Gastrocnemius medialis (tissue), 4 donors: ENCODE data around the gene NME2. TPM values are rescaled to one million over a fixed set of nuclear protein-coding genes. Genes with fewer than 3 reads are reported as not detected.

Experiments used
- ATAC-seq, 2 donors: fragments of 150-250 bp; one replicate each; pipeline ENCODE4 v1.9.1; 2016
- DNase-seq, 2 donors: peaks; one replicate each; pipeline ENCODE4 v3.0.0-alpha.2; 2019
- H3K27ac ChIP-seq, 4 donors: fragments of 200-600 bp; sonication (generic); 1 replicate in 1 of 4; 2 replicates in 3 of 4; pipeline ENCODE4 v1.5.1; 2016 to 2018; ENCODE audit warnings: mild to moderate bottlenecking in 2 of 4, moderate library complexity in 1 of 4
- H3K27me3 ChIP-seq, 3 donors: fragments of 200-600 bp; sonication (generic) in 2 of 3; 1 replicate in 1 of 3; 2 replicates in 2 of 3; pipeline versions ENCODE4 v1.5.1 to v1.6.0; 2016 to 2019; ENCODE audit warnings: mild to moderate bottlenecking in 1 of 3, moderate library complexity in 1 of 3
- H3K36me3 ChIP-seq, 2 donors: fragments of 200-600 bp; sonication (generic) in 1 of 2; one replicate each; pipeline ENCODE4 v1.5.1; 2017 to 2018
- H3K4me1 ChIP-seq, 2 donors: fragments of 200-600 bp; sonication (generic) in 1 of 2; one replicate each; pipeline ENCODE4 v1.5.1; 2016 to 2017; ENCODE audit warnings: mild to moderate bottlenecking in 2 of 2
- H3K4me3 ChIP-seq, 4 donors: fragments of 200-600 bp; sonication (generic) in 3 of 4; 1 replicate in 1 of 4; 2 replicates in 3 of 4; pipeline ENCODE4 v1.5.1; 2016 to 2019; ENCODE audit warnings: mild to moderate bottlenecking in 2 of 4
- H3K9me3 ChIP-seq, 3 donors: fragments of 200-600 bp; sonication (generic) in 2 of 3; 1 replicate in 1 of 3; 2 replicates in 2 of 3; pipeline ENCODE4 v1.5.1; 2016 to 2019
- POLR2A ChIP-seq, 2 donors: fragments of 450-650 bp; IDR thresholded peaks; one replicate each; pipeline ENCODE4 v1.6.1; 2017; ENCODE audit warnings: antibody characterized with exemption in 2 of 2, mild to moderate bottlenecking in 2 of 2, moderate library complexity in 2 of 2
- in situ Hi-C, 4 donors: fragments of 200-750 bp; cut with MboI; loops; one replicate each; pipeline versions ENCODE4 v1.15.0 to v1.8.0; 2017; ENCODE audit warnings: low sequenced_read_pairs in 4 of 4
- intact Hi-C: fragments of 100-400 bp; cut with DNase I; formaldehyde crosslinking; loops from one replicate; pipeline ENCODE4 v1.15.1; 2023; ENCODE audit warnings: low total_unique reads
- total RNA-seq, 4 donors: library from RNA; depleted of rRNA; stranded (reverse); fragments of >200 nt; gene quantifications; one replicate each; pipeline versions ENCODE4 v1.1.0 to v1.2.3, GENCODE V29; 2016
- TF ChIP-seq, protein P1 (sequence below), 5 experiments: fragments of 450-650 bp in 3 of 5; fragments of 200-600 bp in 2 of 5; sonication (generic) in 2 of 5; IDR thresholded peaks in 4 of 5; conservative IDR thresholded peaks in 1 of 5; 1 replicate in 4 of 5; 2 replicates in 1 of 5; pipeline ENCODE4 v1.5.1; 2016 to 2019; ENCODE audit warnings: antibody characterized with exemption in 5 of 5, mild to moderate bottlenecking in 3 of 5, moderate library complexity in 3 of 5

Gene NME2
- total RNA-seq, 4 donors from 2014 or later = 412 to 666 (median 508) TPM

DNA sequence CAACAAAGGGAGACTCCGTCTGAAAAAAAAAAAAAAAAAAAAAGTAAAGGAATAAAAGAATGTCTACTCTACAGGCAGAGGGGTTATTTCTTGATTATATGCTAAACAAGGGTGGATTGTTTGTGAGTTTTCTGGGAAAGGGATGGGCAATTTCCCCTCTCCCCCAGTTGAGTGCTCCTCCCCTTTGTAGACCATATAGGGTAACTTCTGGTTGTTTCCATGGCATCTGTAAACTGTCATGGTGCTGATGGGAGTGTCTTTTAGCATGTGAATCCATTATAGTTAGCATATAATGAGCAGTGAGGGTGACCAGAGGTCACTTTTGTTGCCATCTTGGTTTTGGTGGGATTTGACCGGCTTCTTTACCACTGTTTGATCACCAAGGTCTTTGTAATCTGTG lies 17.0 kb upstream of the NME2 start:
- H3K36me3 ChIP-seq = no peaks in the 10 kb centered on the region
- TF ChIP-seq POLR2A (IDR thresholded peaks at IDR 0.05) = no peak
- TF ChIP-seq, protein P1, sequence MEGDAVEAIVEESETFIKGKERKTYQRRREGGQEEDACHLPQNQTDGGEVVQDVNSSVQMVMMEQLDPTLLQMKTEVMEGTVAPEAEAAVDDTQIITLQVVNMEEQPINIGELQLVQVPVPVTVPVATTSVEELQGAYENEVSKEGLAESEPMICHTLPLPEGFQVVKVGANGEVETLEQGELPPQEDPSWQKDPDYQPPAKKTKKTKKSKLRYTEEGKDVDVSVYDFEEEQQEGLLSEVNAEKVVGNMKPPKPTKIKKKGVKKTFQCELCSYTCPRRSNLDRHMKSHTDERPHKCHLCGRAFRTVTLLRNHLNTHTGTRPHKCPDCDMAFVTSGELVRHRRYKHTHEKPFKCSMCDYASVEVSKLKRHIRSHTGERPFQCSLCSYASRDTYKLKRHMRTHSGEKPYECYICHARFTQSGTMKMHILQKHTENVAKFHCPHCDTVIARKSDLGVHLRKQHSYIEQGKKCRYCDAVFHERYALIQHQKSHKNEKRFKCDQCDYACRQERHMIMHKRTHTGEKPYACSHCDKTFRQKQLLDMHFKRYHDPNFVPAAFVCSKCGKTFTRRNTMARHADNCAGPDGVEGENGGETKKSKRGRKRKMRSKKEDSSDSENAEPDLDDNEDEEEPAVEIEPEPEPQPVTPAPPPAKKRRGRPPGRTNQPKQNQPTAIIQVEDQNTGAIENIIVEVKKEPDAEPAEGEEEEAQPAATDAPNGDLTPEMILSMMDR (IDR thresholded peaks at IDR 0.05 in 4 of 5, conservative IDR thresholded peaks at IDR 0.05 in 1 of 5) = no peak
- H3K27me3 ChIP-seq = no peaks in the 10 kb centered on the region
- H3K9me3 ChIP-seq = no peaks in the 10 kb centered on the region
- in situ Hi-C loops (loop anchor here in 1 of 4 donors (5.0 kb wide), 1 partner anchor 147 kb away; no protein-coding TSS in a partner anchor), intact Hi-C loops (no loop called here)
- H3K27ac ChIP-seq = no peak overlapping the region
- DNase-seq (no peak), ATAC-seq (no peak)
- H3K4me3 ChIP-seq = no peak overlapping the region
- peaks cover 12 to 17% of the 10 kb centered on the region in 2 donors for H3K4me1 ChIP-seq

GRCh38 chr17:51150932-51151331 lies 15.3 kb upstream of the NME2 start:
- intact Hi-C loops = loop anchor here (5.0 to 10.0 kb wide), 3 partner anchors 96 to 284 kb away; partner anchors contain the start of genes MBTD1, TOB1 and UTP18
- H3K4me1 ChIP-seq = peaks cover 17 to 25% of the 10 kb centered on the region in 2 donors
- H3K27me3 ChIP-seq = no peaks in the 10 kb centered on the region
- DNase-seq (no peak), ATAC-seq (no peak)
- H3K9me3 ChIP-seq = no peaks in the 10 kb centered on the region
- H3K36me3 ChIP-seq = peaks cover 0 to 2% of the 10 kb centered on the region in 2 donors
- TF ChIP-seq, protein P1 (IDR thresholded peaks at IDR 0.05 in 4 of 5, conservative IDR thresholded peaks at IDR 0.05 in 1 of 5) = no peak
- no peak for TF ChIP-seq POLR2A (IDR thresholded peaks at IDR 0.05)
- in situ Hi-C loops = loop anchor here (5.0 to 25.0 kb wide), 3 partner anchors 146 to 289 kb away; partner anchors contain the start of gene TOB1 (in 2 of the 4)
- H3K27ac ChIP-seq = no peak overlapping the region
- no peak overlapping the region for H3K4me3 ChIP-seq

- Histone ChIP-seq H3K27ac (peak overlapping the region; percentile 82 to 90 (median 88)), H3K36me3 (peaks cover 0 to 21% of the 10 kb centered on the region in 2 donors), H3K4me1 (peaks cover 17 to 18% of the 10 kb centered on the region in 2 donors), H3K9me3 (no peaks in the 10 kb centered on the region), H3K4me3 (peak overlapping the region; percentile 46 to 77 (median 72)), H3K27me3 (no peaks in the 10 kb centered on the region)
- TF ChIP-seq POLR2A (IDR thresholded peaks at IDR 0.05) = no peak
- TF ChIP-seq, protein P1 (IDR thresholded peaks at IDR 0.05 in 4 of 5, conservative IDR thresholded peaks at IDR 0.05 in 1 of 5) = no peak
- DNase-seq = no peak
- intact Hi-C loops (loop anchor here (1.0 to 10.0 kb wide), 6 partner anchors 14 to 285 kb away; partner anchors contain the start of genes MBTD1, NME2, TOB1 and UTP18), in situ Hi-C loops (loop anchor here (5.0 to 25.0 kb wide), 3 partner anchors 148 to 290 kb away; partner anchors contain the start of gene TOB1 (in 2 of the 4))
- peak; percentile 23 to 34 for ATAC-seq
These were observed 13.4 kb upstream of the NME2 start for GRCh38 chr17:51152766-51153209.

GRCh38 chr17:51153210-51154072 lies 12.8 kb upstream of the NME2 start, which contains the start of gene NME1:
NME1 (plus strand) TSS chr17:51153559; CDS start chr17:51155655, 2,096 bp downstream.
- in situ Hi-C loops = loop anchor here (5.0 to 25.0 kb wide), 3 partner anchors 149 to 291 kb away; partner anchors contain the start of gene TOB1 (in 2 of the 4)
- ATAC-seq (peak; percentile 98 to 99), DNase-seq (peak; percentile 97)
- peak within 1 kb of the TSS; percentile 64 to 77 (median 72) for H3K4me3 ChIP-seq
- H3K36me3 ChIP-seq = peaks cover 0 to 27% of the 10 kb centered on the region in 2 donors
- intact Hi-C loops = loop anchor here (1.0 to 10.0 kb wide), 6 partner anchors 13 to 286 kb away; partner anchors contain the start of genes MBTD1, NME2, TOB1 and UTP18
- peaks cover 17 to 18% of the 10 kb centered on the region in 2 donors for H3K4me1 ChIP-seq
- TF ChIP-seq POLR2A (IDR thresholded peaks at IDR 0.05) = peak; percentile 34 to 59
- TF ChIP-seq, protein P1 (IDR thresholded peaks at IDR 0.05 in 4 of 5, conservative IDR thresholded peaks at IDR 0.05 in 1 of 5) = peak; percentile 70 to 80 (median 78)
- H3K27me3 ChIP-seq = no peaks in the 10 kb centered on the region
- H3K27ac ChIP-seq = peak within 1 kb of the TSS; percentile 82 to 90 (median 88)
- H3K9me3 ChIP-seq = no peaks in the 10 kb centered on the region
